ENCODE results near the gene MYCBPAP.
A peak's percentile ranks its signal among the peaks of the same experiment; 100 is the strongest.

Gene MYCBPAP

GRCh38 chr17:50531428-50532025 lies 23.3 kb downstream of the MYCBPAP start:
- in situ Hi-C loops (cut with HindIII; ENCODE audit: low pct_ligation_motif_present, low pct_unique_long_range_greater_than_20kb, low sequenced_read_pairs): no loop called here

GRCh38 chr17:50532452-50533024 lies 24.3 kb downstream of the MYCBPAP start, which contains the start of gene EPN3:
Gene EPN3 (plus strand): TSS chr17:50532735. CDS start chr17:50536557, 3,822 bp downstream.
- in situ Hi-C loops (cut with HindIII; ENCODE audit: low pct_ligation_motif_present, low pct_unique_long_range_greater_than_20kb, low sequenced_read_pairs): no loop called here
- peak; percentile 57 for DNase-seq

More at GRCh38 chr17:50531428-50532025, 23.3 kb downstream of the MYCBPAP start:
- no peak for DNase-seq

GRCh38 chr17:50533185-50533584 lies 24.9 kb downstream of the MYCBPAP start:
- in situ Hi-C loops (cut with HindIII; ENCODE audit: low pct_ligation_motif_present, low pct_unique_long_range_greater_than_20kb, low sequenced_read_pairs): no loop called here
- no peak for DNase-seq

- in situ Hi-C loops (cut with HindIII; ENCODE audit: low pct_ligation_motif_present, low pct_unique_long_range_greater_than_20kb, low sequenced_read_pairs): no loop called here
- peak; percentile 54 for DNase-seq
These were observed 25.5 kb downstream of the MYCBPAP start for GRCh38 chr17:50533720-50534148.

GRCh38 chr17:50534222-50534978 lies 26.2 kb downstream of the MYCBPAP start:
- in situ Hi-C loops (cut with HindIII; ENCODE audit: low pct_ligation_motif_present, low pct_unique_long_range_greater_than_20kb, low sequenced_read_pairs): no loop called here
- peak; percentile 74 for DNase-seq

GRCh38 chr17:50534979-50535326 lies 26.7 kb downstream of the MYCBPAP start:
- DNase-seq: no peak
- in situ Hi-C loops (cut with HindIII; ENCODE audit: low pct_ligation_motif_present, low pct_unique_long_range_greater_than_20kb, low sequenced_read_pairs): no loop called here

- in situ Hi-C loops (cut with HindIII; ENCODE audit: low pct_ligation_motif_present, low pct_unique_long_range_greater_than_20kb, low sequenced_read_pairs): no loop called here
- no peak for DNase-seq
These were observed 27.2 kb downstream of the MYCBPAP start for GRCh38 chr17:50535407-50535806.

- in situ Hi-C loops (cut with HindIII; ENCODE audit: low pct_ligation_motif_present, low pct_unique_long_range_greater_than_20kb, low sequenced_read_pairs): no loop called here
- no peak for DNase-seq
These were observed 28.7 kb downstream of the MYCBPAP start for GRCh38 chr17:50536683-50537646.

- DNase-seq: no peak
These were observed 29.7 kb downstream of the MYCBPAP start for GRCh38 chr17:50537721-50538548.

GRCh38 chr17:50538549-50539410 lies 30.5 kb downstream of the MYCBPAP start:
- in situ Hi-C loops (cut with HindIII; ENCODE audit: low pct_ligation_motif_present, low pct_unique_long_range_greater_than_20kb, low sequenced_read_pairs): no loop called here
- no peak for DNase-seq

More at GRCh38 chr17:50537721-50538548, 29.7 kb downstream of the MYCBPAP start:
- in situ Hi-C loops (cut with HindIII; ENCODE audit: low pct_ligation_motif_present, low pct_unique_long_range_greater_than_20kb, low sequenced_read_pairs): no loop called here

- in situ Hi-C loops (cut with HindIII; ENCODE audit: low pct_ligation_motif_present, low pct_unique_long_range_greater_than_20kb, low sequenced_read_pairs): no loop called here
- no peak for DNase-seq
These were observed 31.7 kb downstream of the MYCBPAP start for GRCh38 chr17:50539762-50540559.

GRCh38 chr17:50540560-50541401 lies 32.5 kb downstream of the MYCBPAP start:
- no peak for DNase-seq
- in situ Hi-C loops (cut with HindIII; ENCODE audit: low pct_ligation_motif_present, low pct_unique_long_range_greater_than_20kb, low sequenced_read_pairs): no loop called here

GRCh38 chr17:50541402-50541715 lies 33.1 kb downstream of the MYCBPAP start:
- in situ Hi-C loops (cut with HindIII; ENCODE audit: low pct_ligation_motif_present, low pct_unique_long_range_greater_than_20kb, low sequenced_read_pairs): no loop called here
- no peak for DNase-seq

- peak; percentile 89 for DNase-seq
- in situ Hi-C loops (cut with HindIII; ENCODE audit: low pct_ligation_motif_present, low pct_unique_long_range_greater_than_20kb, low sequenced_read_pairs): no loop called here
These were observed 33.8 kb downstream of the MYCBPAP start for GRCh38 chr17:50541716-50542688.
